A549 (cell line): ENCODE results near the gene EFHD2. TPM values are rescaled to one million over a fixed set of nuclear protein-coding genes. Genes with fewer than 3 reads are reported as not detected.
"Not testable (repeated sequence)": the region's sequence is repeated elsewhere in the genome, so short reads cannot be mapped to it uniquely, and the experiment has no call there.

Experiments used
- ATAC-seq, 2 experiments: fragments of 200-7000 bp in 1 of 2; fragments of >200 bp in 1 of 2; cut with Nextera tagmentation in 1 of 2; cut with Tn5 transposase in 1 of 2; 3 replicates each; pipeline versions ENCODE4 v1.8.0 to v1.9.1; 2018 to 2020; ENCODE audit warnings: mild to moderate bottlenecking in 1 of 2, moderate library complexity in 1 of 2
- CTCF ChIA-PET: fragments of 300-600 bp; sonication (Branson Sonifier 250); formaldehyde crosslinking; extraction: SDS; loops from one replicate; lab custom pipeline; 2021; ENCODE audit warnings: antibody characterized with exemption, inconsistent platforms; lab: Yijun Ruan, JAX
- POLR2A ChIA-PET: fragments of 350-600 bp; formaldehyde crosslinking; extraction: SDS; loops from one replicate; lab custom pipeline; 2021; ENCODE audit warnings: antibody characterized with exemption, inconsistent platforms; lab: Yijun Ruan, JAX
- DNase-seq, 2 experiments: peaks; one replicate each; pipeline versions ENCODE4 v3.0.0 to v3.0.0-alpha.2; 2011 to 2016; ENCODE audit warnings: low read depth in 1 of 2, low spot score in 1 of 2
- FAIRE-seq: peaks from 2 replicates; lab custom pipeline; 2011; peaks lifted over from hg19 to GRCh38; lab: Jason Lieb, UNC
- H3K27ac ChIP-seq, 2 experiments: fragments of >200 bp; sonication (Bioruptor Twin); formaldehyde crosslinking; 3 replicates each; pipeline ENCODE4 v1.5.1; 2016 to 2017
- H3K4me1 ChIP-seq: fragments of >200 bp; sonication (Bioruptor Twin); formaldehyde crosslinking; 3 replicates; pipeline ENCODE4 v1.6.1; 2016
- H3K4me2 ChIP-seq: fragments of >200 bp; sonication (Bioruptor Twin); formaldehyde crosslinking; 3 replicates; pipeline ENCODE4 v1.6.1; 2016
- H3K4me3 ChIP-seq: fragments of >200 bp; sonication (Bioruptor Twin); formaldehyde crosslinking; 3 replicates; pipeline ENCODE4 v1.5.1; 2016
- H3K9me3 ChIP-seq: fragments of >200 bp; sonication (Bioruptor Twin); formaldehyde crosslinking; 3 replicates; pipeline ENCODE4 v1.6.1; 2016
- BHLHE40 ChIP-seq: IDR thresholded peaks from 2 replicates; pipeline ENCODE4 v1.6.1; 2012; ENCODE audit warnings: low read depth, low read length, inconsistent platforms
- CBX2 ChIP-seq: fragments of 200-600 bp; sonication (generic); IDR thresholded peaks from 2 replicates; pipeline ENCODE4 v1.6.1; 2016; ENCODE audit warnings: low read depth, mild to moderate bottlenecking, borderline replicate concordance
- CHD4 ChIP-seq: fragments of 200-600 bp; sonication (generic); IDR thresholded peaks from 2 replicates; pipeline ENCODE4 v1.6.1; 2016; ENCODE audit warnings: antibody characterized with exemption, mild to moderate bottlenecking, borderline replicate concordance
- HOXA7 ChIP-seq: fragments of 250-450 bp; sonication (Bioruptor Pico); IDR thresholded peaks from 2 replicates; pipeline ENCODE4 v1.5.0; 2020; ENCODE audit warnings: mild to moderate bottlenecking, moderate library complexity
- HOXB5 ChIP-seq: fragments of 250-450 bp; sonication (Bioruptor Pico); IDR thresholded peaks from 2 replicates; pipeline ENCODE4 v1.5.0; 2020; ENCODE audit warnings: mild to moderate bottlenecking, moderate library complexity
- KDM1A ChIP-seq: fragments of 200-600 bp; sonication (generic); IDR thresholded peaks from 2 replicates; pipeline ENCODE4 v1.6.1; 2016; ENCODE audit warnings: low read depth, mild to moderate bottlenecking
- RFX5 ChIP-seq: fragments of 450-650 bp; IDR thresholded peaks from 2 replicates; pipeline ENCODE4 v1.7.1; 2014; ENCODE audit warnings: antibody characterized with exemption, mild to moderate bottlenecking, moderate library complexity
- TP53 ChIP-seq: fragments of 250-450 bp; sonication (Bioruptor Pico); IDR thresholded peaks from 2 replicates; pipeline ENCODE4 v1.5.0; 2021; ENCODE audit warnings: mild to moderate bottlenecking, moderate library complexity
- USF2 ChIP-seq: fragments of 450-650 bp; IDR thresholded peaks from 2 replicates; pipeline ENCODE4 v1.6.1; 2014; ENCODE audit warnings: antibody characterized with exemption
- ZNF302 ChIP-seq: fragments of 250-450 bp; sonication (Bioruptor Pico); IDR thresholded peaks from 2 replicates; pipeline ENCODE4 v1.9.0; 2021; ENCODE audit warnings: inconsistent platforms, mild to moderate bottlenecking, moderate library complexity
- WGBS: methylation state at CpG from one replicate; pipeline ENCODE4 v1.1.6; 2017; ENCODE audit errors: missing lambda C conversion rate; 5-methylcytosine and 5-hydroxymethylcytosine counted together
- polyA plus RNA-seq, 4 experiments: library from polyadenylated mRNA; depleted of rRNA in 3 of 4; stranded (reverse); fragments of >200 nt; fragmentation: RNase III in 1 of 4; extraction: RNeasy Plus Mini Kit Qiagen cat#74134 plus additional on column Dnase treatment in 1 of 4; gene quantifications; 2 replicates in 3 of 4; 3 replicates in 1 of 4; pipeline ENCODE4 v1.2.3, GENCODE V29; 2011 to 2017

Gene EFHD2
- polyA plus RNA-seq, 2 of the 4 experiments (the other 2 are of a cell fraction) = 33.1 to 96.2 TPM

- CTCF ChIA-PET = no interaction called here
These were observed 51.0 kb downstream of the EFHD2 start for GRCh38 chr1:15460708-15461095.

GRCh38 chr1:15463064-15463800, 53.5 kb downstream of the EFHD2 start:
- ATAC-seq, H3K27ac ChIP-seq, FAIRE-seq, H3K4me3 ChIP-seq, H3K4me1 ChIP-seq, H3K4me2 ChIP-seq, POLR2A ChIA-PET, DNase-seq, H3K9me3 ChIP-seq: not testable (repeated sequence)
- 84% methylated on average over 7 of the region's 15 CpGs for WGBS
- CTCF ChIA-PET = interaction anchor here (0.7 kb wide), 1 partner anchor 552 kb away, joined by 3 read pairs; no protein-coding TSS in a partner anchor

More at GRCh38 chr1:15460708-15461095, 51.0 kb downstream of the EFHD2 start:
- Histone ChIP-seq H3K9me3 (no peaks in the 10 kb centered on the region), H3K27ac (no peak overlapping the region), H3K4me2 (no peak overlapping the region), H3K4me3 (no peak overlapping the region), H3K4me1 (no peaks in the 10 kb centered on the region)
- FAIRE-seq = no peak
- DNase-seq = no peak
- POLR2A ChIA-PET = interaction anchor here (0.6 kb wide), 1 partner anchor 1167 kb away, joined by 3 read pairs; no protein-coding TSS in a partner anchor
- WGBS = 80% methylated on average over 9 of the region's 9 CpGs
- no peak for TF ChIP-seq TP53 (CRISPR knock-in tag)
- no peak for TF ChIP-seq ZNF302 (CRISPR knock-in tag)
- no peak for TF ChIP-seq BHLHE40
- no peak for ATAC-seq

- FAIRE-seq, DNase-seq, ATAC-seq, H3K9me3 ChIP-seq, H3K4me2 ChIP-seq, H3K4me1 ChIP-seq, H3K4me3 ChIP-seq, H3K27ac ChIP-seq, POLR2A ChIA-PET: not testable (repeated sequence)
- WGBS = 88% methylated on average over 5 of the region's 5 CpGs
- CTCF ChIA-PET = interaction anchor here (0.7 kb wide), 1 partner anchor 553 kb away, joined by 3 read pairs; no protein-coding TSS in a partner anchor
These were observed 54.2 kb downstream of the EFHD2 start for GRCh38 chr1:15463926-15464322.

GRCh38 chr1:15465674-15466073, 56.0 kb downstream of the EFHD2 start:
- POLR2A ChIA-PET = no interaction called here
- CTCF ChIA-PET = interaction anchor here (1.4 kb wide), 1 partner anchor 142 kb away, joined by 6 read pairs; no protein-coding TSS in a partner anchor
- DNase-seq (no peak), FAIRE-seq (no peak), ATAC-seq (peak in 1 of 2 experiments; percentile 38; a peak in 1 of 6 replicates)
- TF ChIP-seq CBX2 (no peak), USF2 (no peak), ZNF302 (CRISPR knock-in tag) (no peak), KDM1A (no peak), RFX5 (no peak), HOXA7 (CRISPR knock-in tag) (no peak), HOXB5 (CRISPR knock-in tag) (no peak), TP53 (CRISPR knock-in tag) (no peak), CHD4 (no peak)
- 75% methylated on average over 7 of the region's 7 CpGs for WGBS
- Histone ChIP-seq H3K4me3 (no peak overlapping the region), H3K27ac (no peak overlapping the region), H3K4me2 (no peak overlapping the region), H3K4me1 (no peaks in the 10 kb centered on the region), H3K9me3 (no peaks in the 10 kb centered on the region)

GRCh38 chr1:15466955-15467625, 57.4 kb downstream of the EFHD2 start:
- WGBS = 90% methylated on average over 22 of the region's 22 CpGs
- POLR2A ChIA-PET, ATAC-seq, H3K9me3 ChIP-seq, DNase-seq, FAIRE-seq, H3K4me1 ChIP-seq, H3K27ac ChIP-seq, H3K4me3 ChIP-seq, H3K4me2 ChIP-seq: not testable (repeated sequence)
- CTCF ChIA-PET = interaction anchor here (0.6 kb wide), 1 partner anchor 23 kb away, joined by 3 read pairs; no protein-coding TSS in a partner anchor
